Body of pancreas (tissue), 4 donors: ENCODE data around the gene TRMT11.

Source experiments
- CTCF ChIP-seq, 7 experiments: fragments of 450-650 bp in 4 of 7; fragments of 200-600 bp in 3 of 7; sonication (generic) in 3 of 7; IDR thresholded peaks; one replicate each; pipeline ENCODE4 v1.5.1; 2016 to 2019; ENCODE audit warnings: antibody characterized with exemption in 7 of 7
- POLR2A ChIP-seq, 3 donors: fragments of 450-650 bp; IDR thresholded peaks; one replicate each; pipeline ENCODE4 v1.6.1; 2016; ENCODE audit warnings: antibody characterized with exemption in 3 of 3, mild to moderate bottlenecking in 2 of 3

- no peak for TF ChIP-seq POLR2A (IDR thresholded peaks at IDR 0.05)
- no peak for TF ChIP-seq CTCF (IDR thresholded peaks at IDR 0.05)
Measured at GRCh38 chr6:125961117-125961516, 25.2 kb upstream of the TRMT11 start.
